Fibroblast of pulmonary artery (primary cell): ENCODE measurements around the gene RCAN2.

Experiments used
- DNase-seq: peaks from one replicate; pipeline ENCODE4 v3.0.0-alpha.2; 2010; ENCODE audit warnings: low read depth
- H3K4me3 ChIP-seq: replicated peaks from 2 replicates; pipeline ENCODE4 v1.5.1; 2011; ENCODE audit warnings: low read depth, mild to moderate bottlenecking, control low read depth, low read length, moderate library complexity
- CTCF ChIP-seq: IDR thresholded peaks from 2 replicates; pipeline ENCODE4 v1.5.1; 2011; ENCODE audit warnings: mild to moderate bottlenecking, control low read depth, low read length, inconsistent platforms; ENCODE audit errors: missing control alignments

Gene RCAN2

GRCh38 chr6:46290421-46291274 is 200.6 kb downstream of the RCAN2 start:
- H3K4me3 ChIP-seq = no peak overlapping the region
- no peak for TF ChIP-seq CTCF
- DNase-seq = peak; percentile 4

GRCh38 chr6:46289898-46290297 is 201.4 kb downstream of the RCAN2 start:
- no peak for DNase-seq
- no peak for TF ChIP-seq CTCF

GRCh38 chr6:46288835-46289234 is 202.4 kb downstream of the RCAN2 start:
- DNase-seq = no peak

More at GRCh38 chr6:46289898-46290297, 201.4 kb downstream of the RCAN2 start:
- no peak overlapping the region for H3K4me3 ChIP-seq

GRCh38 chr6:46287681-46288080 is 203.6 kb downstream of the RCAN2 start:
- H3K4me3 ChIP-seq = no peak overlapping the region
- TF ChIP-seq CTCF = no peak
- no peak for DNase-seq

More at GRCh38 chr6:46288835-46289234, 202.4 kb downstream of the RCAN2 start:
- no peak for TF ChIP-seq CTCF
- H3K4me3 ChIP-seq = no peak overlapping the region

GRCh38 chr6:46287043-46287442 is 204.2 kb downstream of the RCAN2 start:
- no peak for TF ChIP-seq CTCF
- H3K4me3 ChIP-seq = no peak overlapping the region
- no peak for DNase-seq

GRCh38 chr6:46284475-46284874 is 206.8 kb downstream of the RCAN2 start:
- H3K4me3 ChIP-seq = no peak overlapping the region
- DNase-seq = no peak
- no peak for TF ChIP-seq CTCF

GRCh38 chr6:46281110-46281509 is 210.1 kb downstream of the RCAN2 start:
- TF ChIP-seq CTCF = no peak
- no peak for DNase-seq
- no peak overlapping the region for H3K4me3 ChIP-seq
